Mesothelial cell of epicardium (in vitro differentiated cells): ENCODE data around the gene SLC30A9. TPM values are rescaled to one million over a fixed set of nuclear protein-coding genes. Genes with fewer than 3 reads are reported as not detected.

Source experiments
- DNase-seq, 2 experiments: peaks; one replicate each; pipeline ENCODE4 v3.0.0; 2021; ENCODE audit warnings: low spot score in 2 of 2; ENCODE audit not compliant: unreplicated experiment in 2 of 2
- H3K27ac Mint-ChIP-seq: 2 replicates; pipeline ENCODE4 v1.8.0; 2021; ENCODE audit warnings: mixed read lengths
- H3K27me3 Mint-ChIP-seq: 2 replicates; pipeline ENCODE4 v1.8.0; 2021; ENCODE audit warnings: low read depth, mixed read lengths
- H3K36me3 Mint-ChIP-seq: 2 replicates; pipeline ENCODE4 v1.8.0; 2021; ENCODE audit warnings: mixed read lengths
- H3K4me1 Mint-ChIP-seq: 2 replicates; pipeline ENCODE4 v1.8.0; 2021; ENCODE audit warnings: mixed read lengths
- H3K4me3 Mint-ChIP-seq: 2 replicates; pipeline ENCODE4 v1.8.0; 2021; ENCODE audit warnings: mild to moderate bottlenecking, moderate library complexity, mixed read lengths
- H3K9me3 Mint-ChIP-seq: 2 replicates; pipeline ENCODE4 v1.8.0; 2021; ENCODE audit warnings: mixed read lengths
- total RNA-seq: library from RNA; stranded (reverse); gene quantifications from 3 replicates; pipeline ENCODE4 v1.2.1, GENCODE V29; 2021
- TF ChIP-seq, protein P1 (sequence below): fragments of 200-600 bp; sonication (generic); IDR thresholded peaks from one replicate; pipeline ENCODE4 v1.5.0; 2021; ENCODE audit warnings: antibody characterized with exemption; ENCODE audit not compliant: unreplicated experiment

The SLC30A9 gene
- total RNA-seq, 1 donor from 2014 or later: 55.8 TPM

DNA sequence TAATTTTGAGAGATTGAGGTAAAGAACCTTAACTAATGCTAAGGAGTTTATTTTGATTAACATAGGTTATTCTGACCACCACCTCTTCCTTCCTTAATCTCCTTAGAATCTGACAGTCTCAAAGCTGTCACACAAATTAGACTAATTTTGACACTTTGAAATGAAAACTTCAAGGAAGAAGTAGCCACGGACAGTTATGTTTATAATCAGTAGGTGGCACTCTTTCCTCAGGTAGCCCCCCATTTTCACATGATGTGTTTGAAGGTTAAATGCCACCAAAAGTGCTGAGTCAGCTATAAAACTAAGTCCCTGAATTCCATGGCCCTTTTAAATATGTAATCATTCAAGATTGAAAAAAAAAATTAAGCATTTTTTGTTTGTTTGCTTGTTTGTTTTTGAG is 32.7 kb upstream of the SLC30A9 start:
- TF ChIP-seq, protein P1, sequence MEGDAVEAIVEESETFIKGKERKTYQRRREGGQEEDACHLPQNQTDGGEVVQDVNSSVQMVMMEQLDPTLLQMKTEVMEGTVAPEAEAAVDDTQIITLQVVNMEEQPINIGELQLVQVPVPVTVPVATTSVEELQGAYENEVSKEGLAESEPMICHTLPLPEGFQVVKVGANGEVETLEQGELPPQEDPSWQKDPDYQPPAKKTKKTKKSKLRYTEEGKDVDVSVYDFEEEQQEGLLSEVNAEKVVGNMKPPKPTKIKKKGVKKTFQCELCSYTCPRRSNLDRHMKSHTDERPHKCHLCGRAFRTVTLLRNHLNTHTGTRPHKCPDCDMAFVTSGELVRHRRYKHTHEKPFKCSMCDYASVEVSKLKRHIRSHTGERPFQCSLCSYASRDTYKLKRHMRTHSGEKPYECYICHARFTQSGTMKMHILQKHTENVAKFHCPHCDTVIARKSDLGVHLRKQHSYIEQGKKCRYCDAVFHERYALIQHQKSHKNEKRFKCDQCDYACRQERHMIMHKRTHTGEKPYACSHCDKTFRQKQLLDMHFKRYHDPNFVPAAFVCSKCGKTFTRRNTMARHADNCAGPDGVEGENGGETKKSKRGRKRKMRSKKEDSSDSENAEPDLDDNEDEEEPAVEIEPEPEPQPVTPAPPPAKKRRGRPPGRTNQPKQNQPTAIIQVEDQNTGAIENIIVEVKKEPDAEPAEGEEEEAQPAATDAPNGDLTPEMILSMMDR: no peak
- Mint-ChIP-seq H3K27me3 (no peaks in the 10 kb centered on the region), H3K27ac (no peak overlapping the region), H3K36me3 (peaks cover 6% of the 10 kb centered on the region), H3K4me1 (no peaks in the 10 kb centered on the region), H3K9me3 (no peaks in the 10 kb centered on the region), H3K4me3 (no peak overlapping the region)
- no peak for DNase-seq

DNA sequence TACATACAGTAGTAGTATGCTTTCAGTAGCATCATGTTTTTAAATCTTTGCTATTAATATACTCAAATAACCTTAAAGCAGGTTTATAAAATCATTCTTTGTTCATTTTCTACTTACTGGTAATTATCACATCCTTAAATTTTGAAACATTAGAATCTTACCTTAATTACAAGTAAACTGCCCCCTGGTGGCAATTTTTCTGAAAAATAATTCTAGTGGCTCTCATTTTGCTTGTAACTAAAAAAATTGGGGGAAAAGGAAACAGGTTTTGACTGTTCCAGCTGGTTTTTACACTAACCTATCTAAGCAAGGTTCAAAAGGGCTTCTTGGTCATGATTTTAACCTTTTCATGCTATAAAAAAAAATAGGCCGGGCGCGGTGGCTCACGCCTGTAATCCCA is 27.2 kb upstream of the SLC30A9 start:
- H3K4me1 Mint-ChIP-seq: no peaks in the 10 kb centered on the region
- H3K27me3 Mint-ChIP-seq: no peaks in the 10 kb centered on the region
- DNase-seq: no peak
- TF ChIP-seq, protein P1: peak; percentile 65
- H3K36me3 Mint-ChIP-seq: no peaks in the 10 kb centered on the region
- H3K9me3 Mint-ChIP-seq: peaks cover 5% of the 10 kb centered on the region
- no peak overlapping the region for H3K4me3 Mint-ChIP-seq
- H3K27ac Mint-ChIP-seq: no peak overlapping the region

DNA sequence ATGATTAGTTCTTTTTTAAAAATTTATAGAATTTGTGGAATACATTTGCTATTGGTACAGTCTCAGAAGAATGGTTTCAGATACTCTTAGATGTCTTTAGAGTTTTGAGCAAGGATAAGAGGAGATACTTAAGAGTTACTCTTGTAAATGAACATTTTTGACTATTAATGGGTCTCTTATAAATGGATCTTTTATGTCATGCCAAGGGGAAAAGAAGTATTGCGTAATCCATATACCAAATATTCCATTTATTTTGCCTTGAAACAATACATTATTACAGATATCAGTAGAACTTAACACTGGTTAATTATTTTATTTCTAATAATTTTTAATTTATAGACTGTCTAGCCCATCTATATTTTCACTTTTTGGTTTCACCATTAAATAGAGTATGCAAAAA is 25.9 kb upstream of the SLC30A9 start:
- no peaks in the 10 kb centered on the region for H3K27me3 Mint-ChIP-seq

DNA sequence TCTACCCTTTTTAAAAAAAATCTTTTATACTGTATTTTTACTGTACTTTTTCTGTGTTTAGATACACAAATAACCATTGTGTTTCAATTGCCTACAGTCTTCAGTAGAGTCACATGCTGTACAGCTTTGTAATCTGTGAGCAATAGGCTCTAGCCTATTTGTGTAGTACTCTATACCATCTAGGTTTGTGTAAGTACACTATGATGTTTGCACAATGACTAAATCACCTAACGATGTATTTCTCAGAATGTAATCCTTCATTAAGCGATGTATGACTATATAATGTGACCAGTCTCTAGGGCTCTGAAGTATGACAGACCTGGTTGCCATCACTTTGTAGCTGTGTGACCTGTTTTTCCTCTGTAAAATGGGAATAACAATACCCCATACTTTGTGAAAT is 22.9 kb upstream of the SLC30A9 start:
- Mint-ChIP-seq H3K27me3 (peaks cover 3% of the 10 kb centered on the region), H3K36me3 (no peaks in the 10 kb centered on the region), H3K9me3 (peaks cover 18% of the 10 kb centered on the region), H3K4me3 (no peak overlapping the region), H3K27ac (no peak overlapping the region), H3K4me1 (no peaks in the 10 kb centered on the region)
- no peak for DNase-seq
- TF ChIP-seq, protein P1: no peak

More for the DNA sequence above, 25.9 kb upstream of the SLC30A9 start:
- Mint-ChIP-seq H3K27ac (no peak overlapping the region), H3K9me3 (peaks cover 9% of the 10 kb centered on the region), H3K4me3 (no peak overlapping the region), H3K4me1 (no peaks in the 10 kb centered on the region), H3K36me3 (no peaks in the 10 kb centered on the region)
- TF ChIP-seq, protein P1: no peak
- no peak for DNase-seq

DNA sequence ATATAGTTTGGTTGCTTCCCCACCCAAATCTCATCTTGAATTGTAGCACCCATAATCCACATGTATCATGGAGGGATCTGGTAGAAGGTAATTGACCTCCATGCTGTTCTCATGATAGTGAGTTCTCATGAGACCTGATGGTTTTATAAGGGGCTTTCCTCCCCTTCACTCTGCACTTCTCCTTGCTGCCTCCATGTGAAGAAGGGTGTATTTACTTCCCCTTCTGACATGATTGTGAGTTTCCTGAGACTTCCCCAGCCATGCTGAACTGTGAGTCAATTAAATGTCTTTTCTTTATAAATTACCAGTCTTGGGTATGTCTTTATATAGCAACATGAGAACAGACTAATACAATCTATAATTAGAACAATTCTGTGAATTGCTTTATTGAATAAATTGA is 20.7 kb upstream of the SLC30A9 start:
- Mint-ChIP-seq H3K4me1 (no peaks in the 10 kb centered on the region), H3K27ac (no peak overlapping the region), H3K9me3 (peaks cover 18% of the 10 kb centered on the region), H3K36me3 (no peaks in the 10 kb centered on the region), H3K27me3 (peaks cover 5% of the 10 kb centered on the region), H3K4me3 (no peak overlapping the region)
- TF ChIP-seq, protein P1: no peak
- no peak for DNase-seq

DNA sequence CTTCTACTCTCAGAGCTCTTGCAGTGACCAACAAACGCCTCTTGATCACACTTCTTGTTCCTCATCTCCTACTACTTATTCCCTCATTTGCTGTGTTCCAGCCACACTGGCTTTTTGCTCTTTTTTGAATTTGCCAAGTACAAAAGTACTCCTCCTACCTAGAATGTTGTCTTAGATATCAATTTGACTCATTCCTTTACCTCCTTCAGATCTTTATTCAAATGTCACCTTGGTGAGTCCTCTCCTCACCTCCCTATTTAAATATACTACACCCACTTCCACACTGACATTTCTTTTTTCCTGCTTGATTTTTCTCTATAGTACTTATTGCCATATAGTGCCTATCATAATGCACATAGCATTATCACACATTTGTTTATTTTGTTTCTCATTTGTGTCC is 15.0 kb upstream of the SLC30A9 start:
- no peaks in the 10 kb centered on the region for H3K36me3 Mint-ChIP-seq
- H3K27me3 Mint-ChIP-seq: peaks cover 11% of the 10 kb centered on the region
- DNase-seq: no peak
- no peaks in the 10 kb centered on the region for H3K4me1 Mint-ChIP-seq
- H3K9me3 Mint-ChIP-seq: peaks cover 10% of the 10 kb centered on the region
- TF ChIP-seq, protein P1: no peak
- H3K4me3 Mint-ChIP-seq: no peak overlapping the region
- H3K27ac Mint-ChIP-seq: no peak overlapping the region
